HepG2 (cell line): ENCODE results near the gene PSMG1. TPM values are rescaled to one million over a fixed set of nuclear protein-coding genes. Genes with fewer than 3 reads are reported as not detected.

Source experiments
- CENPBD1 ChIP-seq: sonication (generic); formaldehyde crosslinking; IDR thresholded peaks from 2 replicates; pipeline ENCODE4 v1.8.0; 2022; ENCODE audit warnings: missing genetic modification reagents, low read depth, mild to moderate bottlenecking, borderline replicate concordance
- CHD4 ChIP-seq: fragments of 200-600 bp; sonication (generic); IDR thresholded peaks from 2 replicates; pipeline ENCODE4 v1.7.0; 2017; ENCODE audit warnings: mild to moderate bottlenecking, low read length, borderline replicate concordance
- DMAP1 ChIP-seq: IDR thresholded peaks from 2 replicates; pipeline ENCODE4 v1.6.1; 2016
- ETS1 ChIP-seq: sonication (generic); formaldehyde crosslinking; IDR thresholded peaks from 2 replicates; pipeline ENCODE4 v1.4.0; 2020; ENCODE audit warnings: missing genetic modification reagents
- FOXA1 ChIP-seq, 2 experiments: fragments of 450-650 bp in 1 of 2; sonication (generic) in 1 of 2; formaldehyde crosslinking in 1 of 2; IDR thresholded peaks; 2 replicates each; pipeline versions ENCODE4 v1.4.0 to v1.6.1; 2016 to 2020; ENCODE audit warnings: missing genetic modification reagents in 1 of 2
- MAX ChIP-seq: IDR thresholded peaks from 2 replicates; pipeline ENCODE4 v1.6.1; 2012; ENCODE audit warnings: inconsistent platforms
- MIXL1 ChIP-seq: IDR thresholded peaks from 2 replicates; pipeline ENCODE4 v1.6.1; 2016
- PHB2 ChIP-seq: fragments of 450-650 bp; IDR thresholded peaks from 2 replicates; pipeline ENCODE4 v1.6.1; 2018; ENCODE audit not compliant: partially characterized antibody
- PHF20 ChIP-seq: sonication (generic); formaldehyde crosslinking; IDR thresholded peaks from 2 replicates; pipeline ENCODE4 v1.5.0; 2020; ENCODE audit warnings: mild to moderate bottlenecking, missing genetic modification reagents
- STAT6 ChIP-seq: sonication (generic); formaldehyde crosslinking; IDR thresholded peaks from 2 replicates; pipeline ENCODE4 v1.4.0; 2020; ENCODE audit warnings: missing genetic modification reagents, mild to moderate bottlenecking, borderline replicate concordance
- TAF1 ChIP-seq: sonication (generic); formaldehyde crosslinking; IDR thresholded peaks from 2 replicates; pipeline ENCODE4 v1.4.0; 2020; ENCODE audit warnings: missing genetic modification reagents
- TARDBP ChIP-seq: sonication (generic); formaldehyde crosslinking; IDR thresholded peaks from 2 replicates; pipeline ENCODE4 v1.8.0; 2022; ENCODE audit warnings: mild to moderate bottlenecking, missing genetic modification reagents
- TFAP4 ChIP-seq: sonication (generic); IDR thresholded peaks from 2 replicates; pipeline ENCODE4 v1.6.1; 2016; ENCODE audit warnings: low read depth, borderline replicate concordance
- ZBED4 ChIP-seq: sonication (generic); formaldehyde crosslinking; IDR thresholded peaks from 2 replicates; pipeline ENCODE4 v1.4.0; 2020; ENCODE audit warnings: missing genetic modification reagents, borderline replicate concordance
- ZNF207 ChIP-seq: fragments of 450-650 bp; IDR thresholded peaks from 2 replicates; pipeline ENCODE4 v1.6.1; 2016; ENCODE audit warnings: antibody characterized with exemption, borderline replicate concordance
- ZNF660 ChIP-seq: sonication (generic); formaldehyde crosslinking; IDR thresholded peaks from 2 replicates; pipeline ENCODE4 v1.5.1; 2020; ENCODE audit warnings: mild to moderate bottlenecking, low read depth, missing genetic modification reagents, borderline replicate concordance
- ZNF709 ChIP-seq: sonication (generic); formaldehyde crosslinking; IDR thresholded peaks from 2 replicates; pipeline ENCODE4 v1.5.0; 2020; ENCODE audit warnings: mild to moderate bottlenecking, missing genetic modification reagents
- ZSCAN5A ChIP-seq: sonication (generic); formaldehyde crosslinking; IDR thresholded peaks from 2 replicates; pipeline ENCODE4 v1.8.0; 2022; ENCODE audit warnings: mild to moderate bottlenecking, missing genetic modification reagents, borderline replicate concordance
- polyA plus RNA-seq, 8 experiments: library from polyadenylated mRNA; depleted of rRNA in 3 of 8; stranded (reverse) in 7 of 8; unstranded in 1 of 8; fragments of >200 nt; fragmentation: Illumina TruSeq in 4 of 8; extraction: Trizol in 4 of 8; gene quantifications; 2 replicates each; pipeline versions ENCODE4 v1.2.1 to v1.2.3, GENCODE V29; 2011 to 2016; ENCODE audit warnings: low read depth in 4 of 8, missing spikeins in 1 of 8, mixed read lengths in 1 of 8; ENCODE audit not compliant: insufficient read depth in 1 of 8
- total RNA-seq, 5 experiments: library from RNA; depleted of rRNA; stranded (reverse); fragments of >200 nt; fragmentation: Illumina TruSeq; extraction: Trizol; gene quantifications; 2 replicates each; pipeline ENCODE4 v1.2.3, GENCODE V29; 2016; ENCODE audit warnings: low read depth in 1 of 5

PSMG1 gene
- total and polyA plus RNA-seq, 2 of the 13 experiments (the other 11 are each of a cell fraction or from before 2014, with no cell fraction given) = 63.6 to 173 TPM

- TF ChIP-seq ZBED4 (peak; percentile 60; the same call in 1 of the 2 replicates), MIXL1 (CRISPR knock-in tag) (no peak), ZSCAN5A (CRISPR knock-in tag) (no peak; the same call in 1 of the 2 replicates), FOXA1 (IDR thresholded peaks at IDR 0.05) (no peak), FOXA1 (CRISPR knock-in tag; IDR thresholded peaks at IDR 0.05) (peak; percentile 15; the same call in 1 of the 2 replicates), ZNF660 (no peak), DMAP1 (CRISPR knock-in tag) (peak; percentile 65), TARDBP (CRISPR knock-in tag) (peak; percentile 20; the same call in 1 of the 2 replicates), TAF1 (peak; percentile 92), ETS1 (CRISPR knock-in tag) (no peak), STAT6 (no peak), CHD4 (no peak; the same call in 1 of the 2 replicates), PHB2 (no peak), ZNF207 (no peak), MAX (peak; percentile 96), TFAP4 (peak; percentile 65; the same call in 1 of the 2 replicates), CENPBD1 (CRISPR knock-in tag) (no peak; the same call in 1 of the 2 replicates), PHF20 (CRISPR knock-in tag) (0 out of 2 replicates have a peak, but pooled peaks have one; percentile 65), ZNF709 (CRISPR knock-in tag) (peak; percentile 85)
These were observed at the start of gene PSMG1 (continued) for GRCh38 chr21:39183272-39184049.
